Effector CD8-positive, alpha-beta T cell (primary cell): Measurements from ENCODE around the gene MCMBP.
"Not testable (repeated sequence)": the region's sequence is repeated elsewhere in the genome, so short reads cannot be mapped to it uniquely, and the experiment has no call there.

ENCODE experiments used
- DNase-seq: peaks from one replicate; lab custom pipeline; 2025; lab: John Stamatoyannopoulos, UW

The MCMBP gene

DNA sequence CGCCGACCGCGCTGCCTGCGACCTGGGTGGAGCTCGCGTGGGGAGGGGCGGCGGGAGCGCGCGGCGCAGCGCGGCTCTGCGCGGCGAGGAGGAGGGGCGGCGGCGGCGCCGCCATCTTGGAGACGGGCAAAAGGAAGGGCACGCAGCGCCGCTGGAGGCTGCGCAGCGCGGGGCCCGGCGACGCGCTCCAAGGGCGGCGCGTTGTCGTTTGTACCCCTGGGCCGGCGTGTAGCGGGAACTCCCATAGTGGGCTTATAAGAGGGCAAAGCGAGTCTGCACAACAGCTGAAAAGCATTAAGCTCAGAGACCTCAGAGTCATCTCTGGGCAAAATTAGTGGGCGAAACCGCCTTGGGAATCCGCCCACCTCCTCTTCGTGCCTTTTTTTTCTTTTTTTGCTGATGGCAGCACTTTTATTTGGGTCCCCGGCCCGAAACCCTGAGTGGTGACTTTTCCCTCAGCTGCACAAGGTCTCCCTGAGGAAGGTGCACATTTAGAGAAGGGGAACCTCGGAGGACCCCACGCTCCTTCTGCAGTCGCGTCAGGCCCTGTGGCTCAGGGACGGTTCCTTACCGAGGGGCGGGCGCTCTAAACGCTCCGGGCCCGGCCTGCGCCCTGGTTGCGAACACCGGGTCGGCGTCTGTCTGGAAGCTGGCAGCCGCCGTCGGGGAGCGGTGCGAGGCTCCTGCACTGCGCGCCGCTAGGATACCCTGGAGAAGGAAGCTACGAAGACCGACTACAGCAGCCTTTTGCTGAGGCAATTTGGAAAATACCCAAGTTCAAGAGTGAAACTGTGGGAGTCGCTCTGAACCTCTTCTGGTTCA, 428 bp upstream of the MCMBP start:
- peak; percentile 81 for DNase-seq

DNA sequence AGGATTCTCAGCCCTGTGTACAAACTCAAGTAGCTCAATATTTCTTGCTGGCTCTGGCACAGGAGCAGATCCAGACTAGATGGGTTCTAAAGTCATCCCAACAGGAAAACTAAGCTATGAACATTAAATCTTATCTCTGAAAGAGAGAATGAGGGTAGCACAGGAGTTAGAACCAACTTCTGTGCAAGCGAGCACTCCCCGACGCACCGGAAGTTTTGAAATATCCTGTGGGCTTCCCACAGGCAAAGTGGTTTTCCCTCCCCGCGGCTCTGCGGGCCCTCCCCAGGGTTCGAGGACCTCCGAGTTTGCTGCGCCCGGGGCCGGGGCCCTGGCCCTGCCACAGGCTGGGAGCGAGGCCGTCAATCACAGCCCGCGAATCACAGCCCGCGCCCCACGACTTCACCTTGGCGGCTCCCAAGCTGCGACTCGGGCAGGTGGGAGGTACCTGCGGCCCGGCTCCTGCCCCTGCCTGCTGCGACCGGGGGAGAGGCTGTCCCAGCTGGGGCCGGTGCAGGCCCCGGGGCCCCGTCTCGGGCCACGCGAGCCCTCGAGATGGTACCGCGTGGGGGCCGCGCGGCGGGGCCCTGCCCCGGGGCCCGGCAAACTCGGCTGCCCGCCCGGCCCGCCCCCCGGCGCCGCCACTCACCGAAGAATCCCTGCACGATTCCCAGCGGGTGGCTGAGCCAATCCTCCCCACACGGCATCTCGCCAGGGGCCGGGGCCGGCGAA, 598 bp downstream of the MCMBP start:
- DNase-seq, result peak; percentile 37

DNA sequence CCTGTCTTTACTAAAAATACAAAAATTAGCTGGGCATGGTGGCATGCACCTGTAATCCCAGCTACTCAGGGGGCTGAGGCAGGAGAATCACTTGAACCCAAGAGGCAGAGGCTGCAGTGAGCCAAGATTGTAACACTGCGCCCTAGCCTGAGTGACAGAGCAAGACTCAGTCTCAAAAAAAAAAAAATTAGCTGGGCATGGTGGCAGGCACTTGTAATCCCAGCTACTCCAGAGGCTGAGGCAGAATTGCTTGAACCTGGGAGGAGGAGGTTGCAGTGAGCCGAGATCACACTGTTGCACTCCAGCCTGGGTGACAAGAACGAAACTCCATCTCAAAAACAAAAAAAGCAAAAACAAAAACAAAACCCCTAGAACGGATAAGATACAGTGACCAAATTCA, 3.2 kb downstream of the MCMBP start:
- DNase-seq, result not testable (repeated sequence)

DNA sequence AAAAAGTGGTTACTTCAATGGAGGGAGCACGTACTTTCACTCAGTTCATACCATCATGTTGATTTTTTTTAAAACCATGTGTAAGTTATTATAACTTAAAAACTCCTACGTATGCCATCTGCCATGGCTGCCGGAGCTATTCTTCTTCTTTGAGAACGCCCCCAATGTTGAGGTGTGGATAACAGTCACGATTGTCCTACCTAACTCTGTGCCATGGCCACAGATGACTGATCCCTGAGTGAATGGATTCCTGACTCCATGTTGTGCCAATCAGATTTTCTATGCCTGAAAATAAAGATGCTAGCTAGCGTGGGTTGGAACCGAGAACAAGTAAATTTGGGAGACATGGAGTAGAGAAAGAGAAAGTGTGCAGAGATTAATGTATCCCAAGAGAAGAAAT, 5.3 kb downstream of the MCMBP start:
- no peak for DNase-seq

DNA sequence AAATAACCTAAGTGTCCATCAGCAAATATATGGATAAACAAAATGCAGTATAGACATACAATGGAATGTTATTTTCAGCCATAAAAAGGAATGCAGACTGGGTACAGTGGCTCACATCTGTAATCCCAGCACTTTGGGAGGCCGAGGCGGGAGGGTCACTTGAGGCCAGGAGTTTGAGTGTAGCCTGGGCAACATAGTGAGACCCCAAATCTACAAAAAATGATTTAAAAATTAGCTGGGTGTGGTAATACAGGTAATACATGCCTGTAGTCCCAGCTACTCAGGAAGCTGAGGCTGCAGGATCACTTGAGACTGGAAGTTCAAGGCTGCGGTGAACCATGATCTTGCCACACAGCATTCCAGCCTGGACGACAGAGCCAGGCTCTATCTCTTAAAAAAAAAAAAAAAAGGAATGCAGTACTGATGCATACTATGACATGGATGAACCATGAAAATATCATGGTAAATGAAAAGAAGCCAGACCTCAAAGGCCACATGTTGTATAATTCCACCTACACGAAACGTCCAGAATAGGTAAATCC, 6.9 kb downstream of the MCMBP start:
- DNase-seq, result no peak

DNA sequence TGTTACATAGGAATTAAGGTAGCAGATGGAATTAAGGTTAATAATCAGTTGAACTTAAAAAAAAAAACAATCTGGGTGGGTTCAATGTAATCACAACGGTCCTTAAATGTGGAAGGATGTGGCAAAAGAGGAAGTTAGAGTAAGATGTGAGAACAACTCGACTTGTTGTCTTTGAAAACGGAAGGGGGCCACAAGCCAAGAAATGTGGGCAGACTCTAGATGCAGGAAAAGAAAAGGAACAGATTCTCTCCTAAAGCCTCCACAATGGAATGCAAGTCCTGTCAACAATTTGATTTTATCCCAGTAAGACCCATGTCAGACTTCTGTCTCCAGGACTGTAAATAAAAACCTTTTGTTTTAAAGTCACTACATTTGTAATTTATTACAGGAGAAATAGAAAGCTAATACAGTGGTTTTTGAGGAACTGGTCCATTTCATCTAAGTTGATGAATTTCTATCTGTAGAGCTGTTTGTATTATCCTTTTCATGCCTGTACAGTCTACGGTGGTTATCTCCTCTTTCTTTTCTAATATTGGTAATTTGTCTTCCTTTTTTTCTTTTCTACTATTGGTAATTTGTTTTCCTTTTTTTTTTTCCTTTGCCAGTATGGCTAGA, 8.6 kb downstream of the MCMBP start:
- DNase-seq, result no peak

DNA sequence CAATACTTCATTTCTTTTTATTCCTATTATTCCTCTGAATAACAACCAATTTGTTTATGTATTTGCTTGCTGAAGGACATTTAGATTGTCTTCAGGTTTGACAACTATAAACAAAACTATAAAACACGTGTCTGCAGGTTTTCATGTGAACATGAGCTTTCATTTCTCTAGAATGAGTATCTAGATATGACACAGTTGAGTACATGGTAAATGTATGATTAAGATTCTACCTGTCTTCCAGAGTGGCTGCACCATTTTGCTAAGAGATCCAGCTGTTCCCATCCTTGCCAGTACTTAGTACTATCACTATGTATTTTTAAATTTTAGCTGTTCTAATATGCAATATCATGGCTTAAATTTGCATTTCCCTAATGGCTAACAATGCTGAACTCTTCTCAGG, 10.1 kb downstream of the MCMBP start:
- no peak for DNase-seq

DNA sequence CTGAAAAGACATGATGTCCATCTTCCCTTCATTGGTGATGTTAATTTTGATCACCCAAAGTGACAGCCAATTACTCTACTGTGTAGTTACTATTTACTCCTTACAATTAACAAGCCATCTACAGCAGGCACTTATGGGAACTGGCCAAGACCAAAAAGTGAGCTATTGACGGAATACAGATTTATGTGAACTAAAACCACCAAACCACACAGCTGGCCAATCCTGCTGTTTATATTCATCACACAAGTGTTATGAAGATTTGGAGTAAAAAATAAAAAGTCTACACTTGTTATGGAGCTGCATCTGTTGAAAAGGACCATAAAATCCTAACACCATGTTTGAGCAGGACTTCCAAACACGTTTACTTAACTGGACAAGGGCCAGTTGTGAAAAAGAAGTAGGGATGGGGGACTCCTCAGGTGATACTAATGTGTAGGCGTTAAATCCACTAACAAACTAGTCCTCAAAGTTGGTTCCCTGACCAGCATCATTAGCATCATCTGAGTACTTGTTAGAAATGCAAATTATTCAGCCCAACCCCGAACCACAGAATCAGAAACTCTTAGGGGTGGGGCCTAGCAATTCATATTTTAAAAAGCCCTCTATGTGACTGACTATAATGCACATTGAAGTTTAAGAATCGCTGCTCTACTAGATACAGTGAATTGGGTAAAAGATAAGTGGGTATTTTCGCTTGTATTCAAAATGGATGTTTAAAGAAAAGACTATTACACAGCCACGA, 11.6 kb downstream of the MCMBP start:
- no peak for DNase-seq

DNA sequence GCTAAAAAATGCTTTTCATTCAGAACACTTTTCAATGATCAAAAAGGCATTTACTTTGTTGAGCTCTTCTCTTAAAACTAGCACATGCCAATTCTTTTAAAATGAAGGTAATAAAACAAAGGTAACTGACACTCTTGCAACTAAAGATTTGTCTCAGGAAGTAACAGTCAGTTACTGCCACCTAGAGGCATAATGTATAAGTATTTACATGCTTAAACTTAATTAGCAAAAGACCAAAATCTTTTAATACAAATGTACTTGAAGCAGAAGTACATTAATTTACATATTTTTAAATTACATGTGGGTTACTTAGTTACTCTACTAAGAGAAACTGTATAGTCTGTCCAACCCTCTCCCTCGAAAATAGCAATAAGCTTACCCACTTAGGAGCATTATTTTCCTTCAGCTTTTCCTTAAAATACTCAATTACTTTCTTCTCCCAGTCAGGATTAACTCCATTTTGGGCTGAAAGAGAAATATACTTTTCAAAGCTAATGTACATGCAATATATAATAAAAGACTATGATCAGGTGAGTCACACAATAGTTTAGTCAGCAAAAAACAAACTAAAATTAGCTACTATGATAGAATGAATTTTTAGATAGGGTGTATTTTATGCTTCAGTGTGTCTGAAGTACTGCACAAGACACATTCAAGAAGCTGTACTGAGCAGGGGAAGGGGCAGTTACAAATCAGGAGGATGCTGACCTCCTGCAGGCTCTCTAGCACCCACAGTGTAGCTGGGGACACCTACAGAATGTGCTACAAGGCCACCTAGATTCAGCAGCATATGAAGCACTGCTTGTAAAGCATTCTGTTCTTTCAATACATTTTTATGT, 13.0 kb downstream of the MCMBP start:
- no peak for DNase-seq

DNA sequence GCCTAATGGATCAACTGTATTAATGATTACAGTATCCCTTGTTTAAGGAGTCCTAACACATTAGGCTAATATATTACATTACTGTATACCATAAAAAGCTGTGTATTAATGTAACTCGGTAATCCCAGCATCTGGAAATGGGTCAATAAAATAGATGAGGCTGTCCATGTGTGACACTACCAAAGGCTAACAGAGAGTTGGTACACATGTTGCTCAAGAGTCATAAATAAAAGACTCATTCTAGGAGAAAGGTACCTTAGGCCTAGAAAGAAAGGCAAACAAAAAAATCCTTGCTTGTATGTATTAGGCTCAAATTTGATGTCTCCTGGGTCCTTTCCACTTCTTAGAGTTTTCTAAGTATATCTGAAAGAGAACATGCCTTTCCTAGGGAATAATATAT, 14.6 kb downstream of the MCMBP start:
- DNase-seq, result no peak

DNA sequence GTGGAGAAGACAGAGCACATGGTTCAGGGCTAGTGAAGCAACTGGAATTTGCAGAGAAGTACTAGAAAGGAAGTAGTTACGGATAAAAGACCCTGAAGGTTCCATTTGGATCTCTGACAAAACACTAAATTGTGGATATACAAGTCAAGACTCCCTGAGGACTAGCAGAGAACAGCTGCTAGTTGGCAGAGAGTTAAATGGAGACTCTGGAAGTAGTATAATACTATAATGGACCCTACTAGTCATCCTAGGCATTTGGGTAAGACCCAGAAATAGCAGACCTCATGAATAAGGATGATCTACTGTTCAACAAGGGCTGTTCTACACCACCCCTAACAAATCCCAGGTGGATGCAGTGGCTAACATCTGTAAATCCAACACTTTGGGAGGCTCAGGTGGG, 19.1 kb downstream of the MCMBP start:
- DNase-seq, result no peak

DNA sequence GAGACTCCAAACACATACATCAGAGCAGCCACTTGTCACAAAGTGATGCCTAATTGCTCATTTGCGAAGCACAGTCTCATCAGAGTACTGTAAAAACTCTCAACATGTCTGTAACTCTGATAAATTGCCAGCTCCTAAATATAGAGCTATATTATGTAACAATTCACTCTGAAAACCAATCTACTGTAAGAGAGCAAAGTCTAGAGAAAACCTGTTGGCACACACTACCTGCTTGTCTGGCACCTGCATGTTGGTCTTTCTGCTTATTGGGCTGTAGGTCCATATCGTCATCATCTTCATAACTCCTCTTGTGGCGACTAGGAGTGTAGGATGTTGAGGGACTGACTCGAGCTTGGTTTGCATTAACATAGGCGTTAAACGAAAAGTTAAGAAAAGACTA, 19.8 kb downstream of the MCMBP start:
- no peak for DNase-seq

DNA sequence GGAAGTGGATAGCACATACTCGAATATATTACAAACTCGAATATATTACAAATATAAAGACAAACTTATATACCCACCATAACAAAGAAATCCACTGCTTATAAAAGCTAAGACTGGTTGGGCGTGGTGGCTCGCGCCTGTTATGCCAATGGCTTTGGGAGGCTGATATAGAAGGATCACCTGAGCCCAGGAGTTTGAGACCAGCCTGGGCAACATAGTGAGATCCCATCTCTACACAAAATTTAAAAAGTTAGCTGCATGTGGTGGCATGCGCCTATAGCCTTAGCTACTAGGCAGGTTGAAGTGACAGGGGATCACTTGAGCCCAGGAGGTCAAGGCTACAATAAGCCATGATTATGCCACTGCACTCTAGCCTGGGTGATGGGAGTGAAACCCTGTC, 20.4 kb downstream of the MCMBP start:
- DNase-seq, result no peak

DNA sequence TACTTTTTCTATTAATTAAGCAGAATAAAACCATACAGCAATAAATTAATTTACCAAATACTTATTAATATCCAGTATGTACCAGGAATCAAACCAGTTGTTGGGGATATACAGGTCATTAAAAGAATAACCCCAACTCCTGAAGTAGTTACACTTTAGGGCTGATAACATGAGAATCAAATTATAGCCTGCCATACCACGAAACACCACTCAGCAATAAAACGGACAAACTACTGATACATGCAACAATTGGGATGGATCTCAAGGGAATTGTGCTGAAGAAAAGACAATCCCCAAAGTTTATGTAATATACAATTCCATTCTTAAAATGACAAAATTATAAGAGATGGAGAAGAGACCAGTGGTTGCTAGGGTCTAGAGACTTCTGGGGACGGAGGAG, 22.7 kb downstream of the MCMBP start:
- DNase-seq, result no peak

DNA sequence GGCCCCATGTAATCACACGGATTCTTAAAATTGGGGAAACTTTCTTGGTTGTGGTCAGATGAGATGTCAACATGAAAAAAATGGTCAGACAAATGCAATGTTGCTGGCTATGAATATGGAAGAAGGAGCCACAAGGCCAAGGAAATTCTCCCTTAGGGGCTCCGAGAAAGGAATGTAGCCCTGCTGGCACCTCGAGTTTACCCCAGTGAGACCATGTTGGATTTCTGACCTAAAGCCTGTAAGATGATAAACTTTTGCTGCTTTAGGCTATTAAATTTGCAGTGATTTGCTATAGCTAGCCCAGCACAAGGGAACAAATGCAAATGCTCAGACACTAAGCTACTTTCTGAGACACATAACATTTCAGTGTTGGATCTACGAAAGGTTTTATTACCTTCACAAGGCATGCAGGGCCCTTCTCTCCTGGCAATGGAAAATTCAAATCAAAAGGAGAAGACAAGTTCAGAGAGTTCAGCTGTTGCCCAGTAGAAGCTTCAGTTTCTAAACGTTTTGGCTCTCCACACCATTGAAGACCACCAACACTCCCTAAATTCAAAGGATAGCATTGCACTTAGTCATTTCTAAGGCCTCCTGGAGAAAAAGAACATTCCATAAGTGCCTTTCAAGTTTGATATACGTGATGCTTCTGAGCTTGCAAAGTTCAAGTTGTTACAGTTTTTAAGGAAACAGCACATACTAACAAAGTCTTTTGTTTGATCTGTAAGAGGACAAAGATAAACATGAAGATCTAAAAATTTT, 23.4 kb downstream of the MCMBP start:
- no peak for DNase-seq

DNA sequence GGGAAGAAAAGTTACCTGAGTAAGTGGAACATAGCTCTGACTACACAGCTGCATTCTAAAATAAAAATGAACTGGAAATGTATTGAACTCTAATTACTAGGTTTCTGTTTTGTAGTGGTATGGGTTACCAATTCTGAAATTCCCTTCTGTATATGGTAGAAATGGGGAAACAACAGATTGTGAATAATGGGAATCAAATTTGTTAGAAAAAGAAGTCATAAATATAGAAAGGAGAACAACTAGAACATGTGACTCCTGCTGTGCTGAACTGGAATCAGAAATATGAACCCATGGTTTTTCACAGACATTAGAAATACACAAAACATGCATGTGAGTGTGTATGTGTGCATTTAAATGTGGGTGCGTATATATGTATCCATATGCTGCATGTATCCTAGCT, 27.0 kb downstream of the MCMBP start:
- DNase-seq, result no peak

DNA sequence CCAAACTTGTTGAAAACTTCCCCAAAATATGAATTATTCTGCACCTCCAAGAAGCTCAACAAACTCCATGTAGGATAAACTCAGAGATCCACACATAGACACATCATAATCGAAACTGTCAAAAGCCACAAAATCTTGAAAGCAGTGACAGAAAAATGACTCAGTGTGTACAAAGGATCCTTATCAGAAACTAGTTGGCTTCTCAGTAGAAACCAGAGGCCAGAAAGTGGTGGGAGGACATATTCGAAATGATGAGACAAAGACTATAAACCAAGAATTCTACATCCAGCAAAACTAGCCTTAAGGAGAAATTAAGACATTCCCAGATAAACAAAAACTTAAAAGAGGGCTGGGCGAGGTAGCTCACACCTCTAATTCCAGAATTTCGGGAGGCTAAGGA, 38.5 kb downstream of the MCMBP start:
- DNase-seq, result no peak

DNA sequence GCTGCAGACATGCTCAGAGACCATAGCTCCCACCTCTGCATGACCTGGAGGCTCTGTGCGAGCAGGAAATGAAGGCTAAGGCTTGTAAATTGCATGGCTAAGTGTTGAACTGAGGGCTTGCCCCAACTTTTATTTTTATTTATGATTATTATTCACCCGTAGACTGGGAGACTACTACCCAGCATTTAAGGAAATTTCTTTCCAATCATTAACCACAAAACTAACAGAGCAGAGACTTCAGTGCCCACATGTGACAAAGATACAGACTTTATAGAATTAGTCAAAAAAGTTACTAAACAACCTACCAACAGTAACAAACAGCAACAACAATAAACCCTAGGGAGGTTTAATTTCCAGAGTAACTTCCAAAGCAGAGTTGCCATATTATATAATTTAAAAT, 39.7 kb downstream of the MCMBP start:
- no peak for DNase-seq

DNA sequence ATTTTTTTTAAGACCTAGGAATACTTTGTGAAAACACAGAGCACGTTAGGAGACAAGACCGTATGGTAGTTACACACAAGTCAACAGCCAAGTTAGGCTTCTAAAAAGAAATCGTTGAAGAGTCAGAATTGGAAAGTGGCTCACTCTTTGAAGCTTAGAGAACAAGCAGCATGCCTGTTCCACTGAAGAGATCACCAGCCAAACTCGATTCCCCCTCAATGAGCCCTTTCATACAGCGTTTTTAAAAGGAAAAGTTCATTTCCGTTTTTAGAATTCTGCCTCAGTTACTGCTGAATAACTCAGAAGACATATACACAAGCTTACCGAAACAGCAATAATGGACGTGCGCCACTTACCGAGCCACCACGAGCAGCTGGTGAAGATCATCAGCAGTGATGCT, 41.0 kb downstream of the MCMBP start:
- no peak for DNase-seq

DNA sequence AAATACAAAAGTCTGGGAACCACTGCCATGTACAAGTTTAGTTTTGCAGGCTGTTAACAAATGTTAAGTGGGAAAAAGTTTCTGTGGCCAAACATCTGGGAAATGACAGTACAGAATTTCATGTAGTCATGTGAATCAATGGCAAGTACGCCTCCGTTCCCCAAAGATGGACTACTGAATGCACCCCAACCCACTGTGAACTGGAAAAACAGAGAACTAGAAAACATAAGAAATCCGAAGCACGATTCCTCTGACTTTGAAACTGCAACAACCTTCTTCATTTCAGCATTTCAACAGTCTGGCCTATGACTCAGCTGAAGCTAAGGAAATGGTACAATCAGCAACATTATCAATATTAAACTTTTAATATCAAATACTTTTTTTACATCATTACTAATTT, 41.8 kb downstream of the MCMBP start:
- no peak for DNase-seq
